Measurements from ENCODE around the gene SCMH1.

- TF ChIP-seq ELK1 (IDR thresholded peaks at IDR 0.05; ENCODE audit: borderline replicate concordance, low read depth, low read length), result no peak
- TF ChIP-seq, protein P1, sequence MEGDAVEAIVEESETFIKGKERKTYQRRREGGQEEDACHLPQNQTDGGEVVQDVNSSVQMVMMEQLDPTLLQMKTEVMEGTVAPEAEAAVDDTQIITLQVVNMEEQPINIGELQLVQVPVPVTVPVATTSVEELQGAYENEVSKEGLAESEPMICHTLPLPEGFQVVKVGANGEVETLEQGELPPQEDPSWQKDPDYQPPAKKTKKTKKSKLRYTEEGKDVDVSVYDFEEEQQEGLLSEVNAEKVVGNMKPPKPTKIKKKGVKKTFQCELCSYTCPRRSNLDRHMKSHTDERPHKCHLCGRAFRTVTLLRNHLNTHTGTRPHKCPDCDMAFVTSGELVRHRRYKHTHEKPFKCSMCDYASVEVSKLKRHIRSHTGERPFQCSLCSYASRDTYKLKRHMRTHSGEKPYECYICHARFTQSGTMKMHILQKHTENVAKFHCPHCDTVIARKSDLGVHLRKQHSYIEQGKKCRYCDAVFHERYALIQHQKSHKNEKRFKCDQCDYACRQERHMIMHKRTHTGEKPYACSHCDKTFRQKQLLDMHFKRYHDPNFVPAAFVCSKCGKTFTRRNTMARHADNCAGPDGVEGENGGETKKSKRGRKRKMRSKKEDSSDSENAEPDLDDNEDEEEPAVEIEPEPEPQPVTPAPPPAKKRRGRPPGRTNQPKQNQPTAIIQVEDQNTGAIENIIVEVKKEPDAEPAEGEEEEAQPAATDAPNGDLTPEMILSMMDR (conservative IDR thresholded peaks at IDR 0.05; ENCODE audit: low read depth, low read length), result no peak
- no peak for TF ChIP-seq SMC3 (IDR thresholded peaks at IDR 0.05; ENCODE audit: low read depth, low read length)
- no peak for TF ChIP-seq POLR2A (IDR thresholded peaks at IDR 0.05; ENCODE audit: low read depth, low read length)
- no peak for TF ChIP-seq RAD21 (IDR thresholded peaks at IDR 0.05; ENCODE audit: low read length)
- no peak for TF ChIP-seq RCOR1 (IDR thresholded peaks at IDR 0.05; ENCODE audit: insufficient replicate concordance, low read length)
- no peak for TF ChIP-seq BHLHE40 (IDR thresholded peaks at IDR 0.05; ENCODE audit: low read depth, low read length)
- TF ChIP-seq MXI1 (IDR thresholded peaks at IDR 0.05; ENCODE audit: borderline replicate concordance, low read depth, low read length), result no peak
- TF ChIP-seq MAZ (IDR thresholded peaks at IDR 0.05; ENCODE audit: borderline replicate concordance, low read depth, low read length), result no peak
Measured at GRCh38 chr1:41098730-41099460, 143.2 kb downstream of the SCMH1 start.

Data from IMR-90 (cell line).